ENCODE measurements around the gene ZNF280A. TPM values are rescaled to one million over a fixed set of nuclear protein-coding genes. Genes with fewer than 3 reads are reported as not detected.

The ZNF280A gene
- total and polyA plus RNA-seq, 9 of the 15 experiments (the other 6 are each of a cell fraction or from before 2014, with no cell fraction given), result 19.0 to 40.8 (median 28.6) TPM

DNA sequence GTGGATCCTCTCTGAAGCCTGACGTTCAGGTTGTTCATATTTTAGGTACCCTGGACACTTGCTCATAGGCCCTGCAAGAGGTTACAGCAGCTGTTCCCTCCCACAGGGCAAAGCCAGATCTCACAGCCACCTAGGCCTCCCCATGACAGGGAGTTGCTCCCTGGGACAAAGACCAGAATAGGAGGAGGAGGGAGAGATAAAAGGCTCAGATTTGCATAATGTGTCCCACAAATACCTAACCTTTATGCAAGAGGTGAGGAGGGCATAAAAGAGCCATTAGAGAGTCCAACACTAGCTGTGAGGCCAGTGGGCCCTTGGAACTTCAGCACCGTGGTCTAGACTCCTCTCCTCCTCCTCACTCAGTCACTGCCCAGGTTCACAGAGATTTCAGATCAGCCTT is 45.3 kb downstream of the ZNF280A start:
- FAIRE-seq, result no peak
- POLR2A ChIA-PET, result interaction anchor here (0.6 to 3.6 kb wide), 13 partner anchors 8 to 670 kb away, joined by 3 to 19 read pairs (median 4); partner anchors contain the start of gene ZNF280B
- BruUV-seq (replicated peaks), result no TSS peak

More for the DNA sequence above, 45.3 kb downstream of the ZNF280A start:
- Histone ChIP-seq H3K9me1 (ENCODE audit: control insufficient read depth, insufficient read depth, low read length) (no peaks in the 10 kb centered on the region), H3K9me3 (replicated peaks; ENCODE audit: control insufficient read depth, insufficient read depth, low read depth, low read length) (peaks cover 3% of the 10 kb centered on the region), H3K4me1 (replicated peaks in 1 of 2; ENCODE audit: control insufficient read depth in 2 of 2, insufficient read depth in 2 of 2, low read length in 2 of 2) (peaks cover 0 to 7% of the 10 kb centered on the region in 2 experiments; a peak in 2 of 5 replicates), H3K79me2 (ENCODE audit: control insufficient read depth, insufficient read depth, low read length) (no peaks in the 10 kb centered on the region), H3K4me2 (ENCODE audit: insufficient read depth, low read length) (no peak overlapping the region), H3K27me3 (ENCODE audit: control insufficient read depth in 2 of 2, insufficient read depth in 2 of 2, low read length in 2 of 2) (peaks cover 9 to 18% of the 10 kb centered on the region in 2 experiments), H2AFZ (ENCODE audit: low read depth, low read length) (no peak overlapping the region), H4K20me1 (replicated peaks; ENCODE audit: control insufficient read depth, insufficient read depth, low read length) (no peaks in the 10 kb centered on the region), H3K27ac (ENCODE audit: extremely low read depth, low read depth, low read length) (no peak overlapping the region), H3K4me3 (no peak overlapping the region), H3K9ac (ENCODE audit: insufficient read depth in 1 of 2, low read depth in 2 of 2, low read length in 2 of 2) (no peak overlapping the region), H3K36me3 (ENCODE audit: control insufficient read depth, insufficient read depth, low read length) (no peaks in the 10 kb centered on the region)
- in situ Hi-C loops (cut with MboI) (loop anchor here (5.0 kb wide), 1 partner anchor 93 kb away; no protein-coding TSS in a partner anchor), intact Hi-C loops (cut with micrococcal nuclease) (loop anchor here (5.0 kb wide), 1 partner anchor 83 kb away; the partner anchor contains the start of gene PRAME)
- ATAC-seq (peak; percentile 61), DNase-seq (ENCODE audit: extremely low read depth in 1 of 4, low spot score in 3 of 4) (peak in 2 of 4 experiments; percentile 46 to 47)
- CTCF ChIA-PET (ENCODE audit: low intra/inter-chr PET ratio), result interaction anchor here (0.8 to 1.2 kb wide), 2 partner anchors 78 to 112 kb away, joined by 3 read pairs; no protein-coding TSS in a partner anchor
- 7% methylated on average over 2 of the region's 2 CpGs for WGBS (ENCODE audit: insufficient coverage, low coverage, missing lambda C conversion rate)
- 0 out of 2 replicates have a peak, but pooled peaks have one; percentile 11 for TF ChIP-seq CTBP1 (IDR thresholded peaks at IDR 0.05; ENCODE audit: borderline replicate concordance)
- TF ChIP-seq, protein P1, sequence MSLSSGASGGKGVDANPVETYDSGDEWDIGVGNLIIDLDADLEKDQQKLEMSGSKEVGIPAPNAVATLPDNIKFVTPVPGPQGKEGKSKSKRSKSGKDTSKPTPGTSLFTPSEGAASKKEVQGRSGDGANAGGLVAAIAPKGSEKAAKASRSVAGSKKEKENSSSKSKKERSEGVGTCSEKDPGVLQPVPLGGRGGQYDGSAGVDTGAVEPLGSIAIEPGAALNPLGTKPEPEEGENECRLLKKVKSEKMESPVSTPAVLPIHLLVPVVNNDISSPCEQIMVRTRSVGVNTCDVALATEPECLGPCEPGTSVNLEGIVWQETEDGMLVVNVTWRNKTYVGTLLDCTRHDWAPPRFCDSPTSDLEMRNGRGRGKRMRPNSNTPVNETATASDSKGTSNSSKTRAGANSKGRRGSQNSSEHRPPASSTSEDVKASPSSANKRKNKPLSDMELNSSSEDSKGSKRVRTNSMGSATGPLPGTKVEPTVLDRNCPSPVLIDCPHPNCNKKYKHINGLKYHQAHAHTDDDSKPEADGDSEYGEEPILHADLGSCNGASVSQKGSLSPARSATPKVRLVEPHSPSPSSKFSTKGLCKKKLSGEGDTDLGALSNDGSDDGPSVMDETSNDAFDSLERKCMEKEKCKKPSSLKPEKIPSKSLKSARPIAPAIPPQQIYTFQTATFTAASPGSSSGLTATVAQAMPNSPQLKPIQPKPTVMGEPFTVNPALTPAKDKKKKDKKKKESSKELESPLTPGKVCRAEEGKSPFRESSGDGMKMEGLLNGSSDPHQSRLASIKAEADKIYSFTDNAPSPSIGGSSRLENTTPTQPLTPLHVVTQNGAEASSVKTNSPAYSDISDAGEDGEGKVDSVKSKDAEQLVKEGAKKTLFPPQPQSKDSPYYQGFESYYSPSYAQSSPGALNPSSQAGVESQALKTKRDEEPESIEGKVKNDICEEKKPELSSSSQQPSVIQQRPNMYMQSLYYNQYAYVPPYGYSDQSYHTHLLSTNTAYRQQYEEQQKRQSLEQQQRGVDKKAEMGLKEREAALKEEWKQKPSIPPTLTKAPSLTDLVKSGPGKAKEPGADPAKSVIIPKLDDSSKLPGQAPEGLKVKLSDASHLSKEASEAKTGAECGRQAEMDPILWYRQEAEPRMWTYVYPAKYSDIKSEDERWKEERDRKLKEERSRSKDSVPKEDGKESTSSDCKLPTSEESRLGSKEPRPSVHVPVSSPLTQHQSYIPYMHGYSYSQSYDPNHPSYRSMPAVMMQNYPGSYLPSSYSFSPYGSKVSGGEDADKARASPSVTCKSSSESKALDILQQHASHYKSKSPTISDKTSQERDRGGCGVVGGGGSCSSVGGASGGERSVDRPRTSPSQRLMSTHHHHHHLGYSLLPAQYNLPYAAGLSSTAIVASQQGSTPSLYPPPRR (CRISPR knock-in tag; IDR thresholded peaks at IDR 0.05; ENCODE audit: borderline replicate concordance), result no peak
- TF ChIP-seq, protein P2, sequence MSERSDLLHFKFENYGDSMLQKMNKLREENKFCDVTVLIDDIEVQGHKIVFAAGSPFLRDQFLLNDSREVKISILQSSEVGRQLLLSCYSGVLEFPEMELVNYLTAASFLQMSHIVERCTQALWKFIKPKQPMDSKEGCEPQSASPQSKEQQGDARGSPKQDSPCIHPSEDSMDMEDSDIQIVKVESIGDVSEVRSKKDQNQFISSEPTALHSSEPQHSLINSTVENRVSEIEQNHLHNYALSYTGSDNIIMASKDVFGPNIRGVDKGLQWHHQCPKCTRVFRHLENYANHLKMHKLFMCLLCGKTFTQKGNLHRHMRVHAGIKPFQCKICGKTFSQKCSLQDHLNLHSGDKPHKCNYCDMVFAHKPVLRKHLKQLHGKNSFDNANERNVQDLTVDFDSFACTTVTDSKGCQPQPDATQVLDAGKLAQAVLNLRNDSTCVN (CRISPR knock-in tag; IDR thresholded peaks at IDR 0.05), result 0 out of 2 replicates have a peak, but pooled peaks have one; percentile 25
- peak in 1 of 2 experiments; percentile 39; a peak in 1 of 4 replicates for TF ChIP-seq RCOR1 (IDR thresholded peaks at IDR 0.05; ENCODE audit: borderline replicate concordance in 1 of 2, low read depth in 2 of 2, low read length in 2 of 2)
- TF ChIP-seq, protein P3, sequence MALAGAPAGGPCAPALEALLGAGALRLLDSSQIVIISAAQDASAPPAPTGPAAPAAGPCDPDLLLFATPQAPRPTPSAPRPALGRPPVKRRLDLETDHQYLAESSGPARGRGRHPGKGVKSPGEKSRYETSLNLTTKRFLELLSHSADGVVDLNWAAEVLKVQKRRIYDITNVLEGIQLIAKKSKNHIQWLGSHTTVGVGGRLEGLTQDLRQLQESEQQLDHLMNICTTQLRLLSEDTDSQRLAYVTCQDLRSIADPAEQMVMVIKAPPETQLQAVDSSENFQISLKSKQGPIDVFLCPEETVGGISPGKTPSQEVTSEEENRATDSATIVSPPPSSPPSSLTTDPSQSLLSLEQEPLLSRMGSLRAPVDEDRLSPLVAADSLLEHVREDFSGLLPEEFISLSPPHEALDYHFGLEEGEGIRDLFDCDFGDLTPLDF (CRISPR knock-in tag; IDR thresholded peaks at IDR 0.05), result 0 out of 2 replicates have a peak, but pooled peaks have one; percentile 57

Measured in K562 (cell line).